GM12878 (cell line): ENCODE results near the gene NAV3. TPM values are rescaled to one million over a fixed set of nuclear protein-coding genes. Genes with fewer than 3 reads are reported as not detected.

ENCODE experiments used
- ATAC-seq: fragments of 200-7000 bp; cut with Tn5 transposase; 3 replicates; pipeline ENCODE4 v1.9.1; 2020; ENCODE audit warnings: mild to moderate bottlenecking, moderate library complexity
- BruUV-seq: library from RNA; stranded (reverse); fragments of 400-500 nt; replicated peaks from 2 replicates; lab custom pipeline; 2021; lab: Mats Ljungman, UMichigan
- CTCF ChIA-PET: fragments of 300-600 bp; sonication (Branson Sonifier 250); formaldehyde crosslinking; extraction: SDS; loops from one replicate; lab custom pipeline; 2021; ENCODE audit warnings: inconsistent platforms; lab: Yijun Ruan, JAX
- POLR2A ChIA-PET: fragments of 350-600 bp; formaldehyde crosslinking; extraction: SDS; loops from one replicate; lab custom pipeline; 2021; ENCODE audit warnings: inconsistent platforms; lab: Charles Lee
- RAD21 ChIA-PET: fragments of 300-600 bp; sonication (Branson Sonifier 250); formaldehyde crosslinking; loops from one replicate; lab custom pipeline; 2023; ENCODE audit warnings: antibody characterized with exemption; ENCODE audit not compliant: unreplicated experiment; lab: Charles Lee
- SMC1A ChIA-PET: fragments of 300-600 bp; sonication (Branson Sonifier 250); formaldehyde crosslinking; loops from one replicate; lab custom pipeline; 2023; ENCODE audit not compliant: unreplicated experiment, uncharacterized antibody; lab: Charles Lee
- DNase-seq: peaks from one replicate; pipeline ENCODE4 v3.0.0-alpha.2; 2011; ENCODE audit warnings: low read depth, low spot score
- FAIRE-seq: peaks from 3 replicates; lab custom pipeline; 2011; peaks lifted over from hg19 to GRCh38; lab: Jason Lieb, UNC
- H2AFZ ChIP-seq: 2 replicates; pipeline ENCODE4 v1.6.0; 2011; ENCODE audit warnings: low read depth, low read length, control low read depth; ENCODE audit not compliant: control insufficient read depth
- H3K27ac ChIP-seq: 2 replicates; pipeline ENCODE4 v1.5.1; 2011; ENCODE audit warnings: control low read depth; ENCODE audit not compliant: control insufficient read depth, insufficient read depth
- H3K27me3 ChIP-seq, 2 experiments: replicated peaks in 1 of 2; 2 replicates each; pipeline versions ENCODE4 v1.6.0 to v1.6.1; 2011; ENCODE audit warnings: low read length in 1 of 2; ENCODE audit not compliant: control insufficient read depth in 2 of 2, insufficient read depth in 2 of 2
- H3K36me3 ChIP-seq, 2 experiments: 2 replicates each; pipeline ENCODE4 v1.5.1; 2011; ENCODE audit warnings: low read length in 1 of 2; ENCODE audit not compliant: control insufficient read depth in 2 of 2, insufficient read depth in 2 of 2
- H3K4me1 ChIP-seq: 2 replicates; pipeline ENCODE4 v1.6.1; 2011; ENCODE audit warnings: mild to moderate bottlenecking, low read length, moderate library complexity, mixed read lengths; ENCODE audit not compliant: control insufficient read depth, insufficient read depth
- H3K4me2 ChIP-seq: 2 replicates; pipeline ENCODE4 v1.6.0; 2011; ENCODE audit warnings: control low read depth; ENCODE audit not compliant: control insufficient read depth, insufficient read depth
- H3K4me3 ChIP-seq: fragments of 200-600 bp; sonication (generic); 2 replicates; pipeline ENCODE4 v1.5.1; 2016
- H3K79me2 ChIP-seq: 2 replicates; pipeline ENCODE4 v1.6.0; 2011; ENCODE audit warnings: low read length; ENCODE audit not compliant: control insufficient read depth, insufficient read depth
- H3K9ac ChIP-seq: 2 replicates; pipeline ENCODE4 v1.8.0; 2011; ENCODE audit warnings: low read length, control low read depth, mixed read lengths; ENCODE audit not compliant: control insufficient read depth, insufficient read depth
- H3K9me3 ChIP-seq: replicated peaks from 3 replicates; pipeline ENCODE4 v1.5.1; 2011; ENCODE audit warnings: mild to moderate bottlenecking, low read length; ENCODE audit not compliant: control insufficient read depth, insufficient read depth
- H4K20me1 ChIP-seq: 2 replicates; pipeline ENCODE4 v1.6.0; 2011; ENCODE audit not compliant: control insufficient read depth, insufficient read depth
- ASH2L ChIP-seq: fragments of 300-600, 200-600 bp; sonication (generic); IDR thresholded peaks from 2 replicates; pipeline ENCODE4 v1.6.1; 2017; ENCODE audit warnings: low read depth, mild to moderate bottlenecking, borderline replicate concordance
- CREB1 ChIP-seq: IDR thresholded peaks from 2 replicates; pipeline ENCODE4 v1.6.1; 2012; ENCODE audit warnings: low read depth, mild to moderate bottlenecking, inconsistent platforms
- JUND ChIP-seq: IDR thresholded peaks from 2 replicates; pipeline ENCODE4 v1.6.1; 2012; ENCODE audit warnings: low read depth, mild to moderate bottlenecking, low read length, improper control_type of control experiment, moderate library complexity
- MEF2A ChIP-seq: IDR thresholded peaks from 2 replicates; pipeline ENCODE4 v1.6.1; 2011; ENCODE audit warnings: low read depth, mild to moderate bottlenecking, low read length, moderate library complexity; ENCODE audit not compliant: insufficient read depth
- MTA3 ChIP-seq: IDR thresholded peaks from 2 replicates; pipeline ENCODE4 v1.6.1; 2012; ENCODE audit warnings: low read length, inconsistent platforms, borderline replicate concordance
- NFYA ChIP-seq: IDR thresholded peaks from 2 replicates; pipeline ENCODE4 v1.6.1; 2011; ENCODE audit warnings: low read depth, mild to moderate bottlenecking, low read length, improper control_type of control experiment, borderline replicate concordance
- POLR2AphosphoS2 ChIP-seq: IDR thresholded peaks from 2 replicates; pipeline ENCODE4 v1.6.1; 2011; ENCODE audit warnings: low read depth, mild to moderate bottlenecking, low read length, improper control_type of control experiment, moderate library complexity
- ZBTB40 ChIP-seq: fragments of 450-650 bp; IDR thresholded peaks from 2 replicates; pipeline ENCODE4 v1.6.1; 2016; ENCODE audit warnings: mild to moderate bottlenecking, moderate library complexity, borderline replicate concordance
- whole genome bisulfite sequencing: methylation state at CpG from one replicate; pipeline ENCODE4 v1.1.6; 2016; ENCODE audit warnings: low lambda C conversion rate; ENCODE audit not compliant: insufficient replicate concordance, insufficient coverage; ENCODE audit errors: missing lambda C conversion rate; 5-methylcytosine and 5-hydroxymethylcytosine counted together
- in situ Hi-C: fragments of 300-500 bp; cut with MboI; formaldehyde crosslinking; loops from 9 replicates; pipeline ENCODE4 v1.14.3; 2018; ENCODE audit warnings: mixed read lengths
- intact Hi-C: fragments of 100-400 bp; cut with micrococcal nuclease; formaldehyde crosslinking; loops from one replicate; pipeline ENCODE4 v1.14.2; 2022; ENCODE audit not compliant: unreplicated experiment
- polyA plus RNA-seq, 11 experiments: library from polyadenylated mRNA; depleted of rRNA in 4 of 11; unstranded in 6 of 11; stranded (reverse) in 5 of 11; fragments of >200 nt; fragmentation: Nextera tagmentation in 4 of 11; fragmentation: Illumina TruSeq in 1 of 11; extraction: Ambion mirVana in 4 of 11; extraction: Trizol in 1 of 11; gene quantifications; 1 replicate in 1 of 11; 2 replicates in 10 of 11; pipeline versions ENCODE4 v1.2.1 to v1.2.3, GENCODE V29; 2011 to 2016; ENCODE audit warnings: inconsistent platforms in 2 of 11, missing spikeins in 2 of 11, low read depth in 1 of 11
- total RNA-seq, 4 experiments: library from RNA; depleted of rRNA in 3 of 4; stranded (reverse); fragments of >200 nt in 3 of 4; fragmentation: Illumina TruSeq in 1 of 4; extraction: Trizol in 1 of 4; gene quantifications; 2 replicates each; pipeline versions ENCODE4 v1.2.1 to v1.2.3, GENCODE V29; 2013 to 2021

NAV3 gene
- total and polyA plus RNA-seq, 10 of the 15 experiments (the other 5 are each of a cell fraction or from before 2014, with no cell fraction given): 0.05 to 0.51 (median 0.22) TPM; not detected in 1

- ATAC-seq (no peak), FAIRE-seq (no peak), DNase-seq (no peak)
- Histone ChIP-seq H3K4me2 (no peak overlapping the region), H3K9ac (no peak overlapping the region), H4K20me1 (no peaks in the 10 kb centered on the region), H3K4me1 (no peaks in the 10 kb centered on the region), H3K27ac (no peak overlapping the region), H3K79me2 (no peaks in the 10 kb centered on the region), H2AFZ (no peak overlapping the region), H3K4me3 (no peak overlapping the region), H3K36me3 (no peaks in the 10 kb centered on the region), H3K27me3 (no peaks in the 10 kb centered on the region), H3K9me3 (no peaks in the 10 kb centered on the region)
- in situ Hi-C loops: no loop called here
- TF ChIP-seq CREB1: no peak
- TF ChIP-seq MTA3: no peak
- BruUV-seq: no TSS peak
- ChIA-PET SMC1A (no interaction called here), RAD21 (no interaction called here), CTCF (no interaction called here), POLR2A (no interaction called here)
- WGBS: 8% methylated on average over 3 of the region's 3 CpGs
- intact Hi-C loops: no loop called here
These were observed 363.8 kb downstream of the NAV3 start for GRCh38 chr12:78194448-78194847.

GRCh38 chr12:78198896-78199295, 368.2 kb downstream of the NAV3 start:
- intact Hi-C loops: no loop called here
- TF ChIP-seq ZBTB40 (no peak), NFYA (no peak), POLR2AphosphoS2 (no peak), MEF2A (no peak), ASH2L (no peak), JUND (no peak)
- in situ Hi-C loops: no loop called here
- Histone ChIP-seq H3K4me1 (no peaks in the 10 kb centered on the region), H3K9ac (no peak overlapping the region), H3K79me2 (no peaks in the 10 kb centered on the region), H3K36me3 (no peaks in the 10 kb centered on the region), H4K20me1 (no peaks in the 10 kb centered on the region), H3K9me3 (no peaks in the 10 kb centered on the region), H3K27me3 (no peaks in the 10 kb centered on the region), H3K27ac (no peak overlapping the region), H3K4me2 (no peak overlapping the region), H2AFZ (no peak overlapping the region), H3K4me3 (no peak overlapping the region)
- no TSS peak for BruUV-seq
- CTCF ChIA-PET: interaction anchor here (1.0 kb wide), 1 partner anchor 14 kb away, joined by 4 read pairs; no protein-coding TSS in a partner anchor
- SMC1A ChIA-PET: no interaction called here
- WGBS: 44% methylated on average over 1 of the region's 1 CpG
- POLR2A ChIA-PET: no interaction called here
- FAIRE-seq (no peak), DNase-seq (no peak), ATAC-seq (no peak)
- RAD21 ChIA-PET: no interaction called here
